OCI-LY1 (cell line): ENCODE data around the gene NKX1-1.

Experiments
- H2AFZ ChIP-seq: fragments of 200-600 bp; sonication (generic), shearing (Covaris generic); 2 replicates; pipeline ENCODE4 v1.6.0; 2014; ENCODE audit warnings: antibody characterized with exemption, mild to moderate bottlenecking, low read length
- H3F3A ChIP-seq: fragments of 200-600 bp; sonication (generic), shearing (Covaris generic); 2 replicates; pipeline ENCODE4 v1.6.0; 2014; ENCODE audit warnings: mild to moderate bottlenecking, antibody characterized with exemption, low read length, moderate library complexity; ENCODE audit not compliant: insufficient read depth
- H3K27ac ChIP-seq: fragments of 200-600 bp; sonication (generic); 2 replicates; pipeline ENCODE4 v1.5.1; 2014; ENCODE audit warnings: low read length, mixed run types, mild to moderate bottlenecking, low read depth; ENCODE audit not compliant: poor library complexity, severe bottlenecking
- H3K27me3 ChIP-seq: fragments of 200-600 bp; sonication (generic); 2 replicates; pipeline ENCODE4 v1.6.0; 2014; ENCODE audit warnings: antibody characterized with exemption, mild to moderate bottlenecking, low read length, moderate library complexity; ENCODE audit not compliant: insufficient read depth
- H3K36me3 ChIP-seq: fragments of 200-600 bp; sonication (generic); 2 replicates; pipeline ENCODE4 v1.6.1; 2014; ENCODE audit warnings: mild to moderate bottlenecking, antibody characterized with exemption, low read length, moderate library complexity, mixed read lengths; ENCODE audit not compliant: insufficient read depth
- H3K4me1 ChIP-seq: fragments of 200-600 bp; sonication (generic); 2 replicates; pipeline ENCODE4 v1.5.1; 2014; ENCODE audit warnings: mild to moderate bottlenecking, low read length, moderate library complexity; ENCODE audit not compliant: insufficient read depth, severe bottlenecking
- H3K4me2 ChIP-seq: fragments of 200-600 bp; sonication (generic), shearing (Covaris generic); 2 replicates; pipeline ENCODE4 v1.6.1; 2014; ENCODE audit warnings: low read length
- H3K4me3 ChIP-seq: fragments of 200-600 bp; sonication (generic); 2 replicates; pipeline ENCODE4 v1.5.1; 2014; ENCODE audit warnings: low read length, low read depth, mild to moderate bottlenecking, mixed read lengths; ENCODE audit not compliant: poor library complexity, severe bottlenecking
- H3K79me2 ChIP-seq: fragments of 200-600 bp; shearing (Covaris generic); 2 replicates; pipeline ENCODE4 v1.6.1; 2016; ENCODE audit warnings: mixed run types, low read length, mixed read lengths; ENCODE audit not compliant: insufficient read depth
- H3K9ac ChIP-seq: fragments of 200-600 bp; sonication (generic), shearing (Covaris generic); 2 replicates; pipeline ENCODE4 v1.6.1; 2014; ENCODE audit warnings: mild to moderate bottlenecking, low read length, mixed read lengths
- H3K9me2 ChIP-seq: fragments of 200-600 bp; sonication (generic), shearing (Covaris generic); 2 replicates; pipeline ENCODE4 v1.6.1; 2014; ENCODE audit warnings: low read depth, mild to moderate bottlenecking, low read length, mixed read lengths
- H3K9me3 ChIP-seq: fragments of 200-600 bp; shearing (Covaris generic); 2 replicates; pipeline ENCODE4 v1.6.1; 2014; ENCODE audit warnings: low read length, mixed read lengths
- H4K20me1 ChIP-seq: fragments of 200-600 bp; sonication (generic), shearing (Covaris generic); 2 replicates; pipeline ENCODE4 v1.6.0; 2016; ENCODE audit warnings: mild to moderate bottlenecking, low read length; ENCODE audit not compliant: insufficient read depth
- CTCF ChIP-seq: fragments of 200-600 bp; sonication (generic), shearing (Covaris generic); IDR thresholded peaks from 2 replicates; pipeline ENCODE4 v1.5.1; 2017; ENCODE audit warnings: mild to moderate bottlenecking, antibody characterized with exemption, low read length, moderate library complexity, mixed read lengths
- EZH2 ChIP-seq: fragments of 200-600 bp; sonication (generic), shearing (Covaris generic); IDR thresholded peaks from 2 replicates; pipeline ENCODE4 v1.8.0; 2017; ENCODE audit warnings: borderline replicate concordance, mixed run types, mild to moderate bottlenecking, antibody characterized with exemption, low read length, moderate library complexity, mixed read lengths

NKX1-1 gene

GRCh38 chr4:1405254-1405635 lies 997 bp downstream of the NKX1-1 start:
- no peaks in the 10 kb centered on the region for H3K79me2 ChIP-seq
- H3K27ac ChIP-seq, result no peak overlapping the region
- H3K9ac ChIP-seq, result no peak overlapping the region
- no peaks in the 10 kb centered on the region for H3K9me3 ChIP-seq
- no peak overlapping the region for H3K4me3 ChIP-seq
- H2AFZ ChIP-seq, result no peak overlapping the region
- H3K9me2 ChIP-seq, result no peaks in the 10 kb centered on the region
- H3K36me3 ChIP-seq, result no peaks in the 10 kb centered on the region
- no peaks in the 10 kb centered on the region for H3K4me1 ChIP-seq
- no peaks in the 10 kb centered on the region for H3K27me3 ChIP-seq
- H4K20me1 ChIP-seq, result no peaks in the 10 kb centered on the region
- H3F3A ChIP-seq, result no peaks in the 10 kb centered on the region
- no peak overlapping the region for H3K4me2 ChIP-seq
- TF ChIP-seq CTCF (no peak), EZH2 (no peak)

GRCh38 chr4:1404573-1405253 lies 1.5 kb downstream of the NKX1-1 start:
- Histone ChIP-seq H3K36me3 (no peaks in the 10 kb centered on the region), H3K4me2 (no peak overlapping the region), H3K27ac (no peak overlapping the region), H4K20me1 (no peaks in the 10 kb centered on the region), H3F3A (no peaks in the 10 kb centered on the region), H3K9ac (no peak overlapping the region), H3K9me2 (no peaks in the 10 kb centered on the region), H3K79me2 (no peaks in the 10 kb centered on the region), H3K27me3 (no peaks in the 10 kb centered on the region), H2AFZ (no peak overlapping the region), H3K4me3 (no peak overlapping the region), H3K9me3 (no peaks in the 10 kb centered on the region), H3K4me1 (no peaks in the 10 kb centered on the region)
- TF ChIP-seq EZH2 (no peak), CTCF (no peak)

GRCh38 chr4:1403591-1404572 lies 2.4 kb downstream of the NKX1-1 start:
- Histone ChIP-seq H3F3A (no peaks in the 10 kb centered on the region), H3K4me3 (no peak overlapping the region), H3K4me1 (no peaks in the 10 kb centered on the region), H3K36me3 (no peaks in the 10 kb centered on the region), H3K9me3 (no peaks in the 10 kb centered on the region), H3K27ac (no peak overlapping the region), H2AFZ (no peak overlapping the region), H3K27me3 (no peaks in the 10 kb centered on the region), H4K20me1 (no peaks in the 10 kb centered on the region), H3K9ac (no peak overlapping the region), H3K4me2 (no peak overlapping the region), H3K79me2 (no peaks in the 10 kb centered on the region), H3K9me2 (no peaks in the 10 kb centered on the region)
- no peak for TF ChIP-seq EZH2
- no peak for TF ChIP-seq CTCF
